Islet precursor cell (in vitro differentiated cells): ENCODE results near the gene NCS1.
A peak's percentile ranks its signal among the peaks of the same experiment; 100 is the strongest.

ENCODE experiments used
- DNase-seq: peaks from one replicate; pipeline ENCODE4 v3.0.0-alpha.2; 2018

Gene NCS1

DNA sequence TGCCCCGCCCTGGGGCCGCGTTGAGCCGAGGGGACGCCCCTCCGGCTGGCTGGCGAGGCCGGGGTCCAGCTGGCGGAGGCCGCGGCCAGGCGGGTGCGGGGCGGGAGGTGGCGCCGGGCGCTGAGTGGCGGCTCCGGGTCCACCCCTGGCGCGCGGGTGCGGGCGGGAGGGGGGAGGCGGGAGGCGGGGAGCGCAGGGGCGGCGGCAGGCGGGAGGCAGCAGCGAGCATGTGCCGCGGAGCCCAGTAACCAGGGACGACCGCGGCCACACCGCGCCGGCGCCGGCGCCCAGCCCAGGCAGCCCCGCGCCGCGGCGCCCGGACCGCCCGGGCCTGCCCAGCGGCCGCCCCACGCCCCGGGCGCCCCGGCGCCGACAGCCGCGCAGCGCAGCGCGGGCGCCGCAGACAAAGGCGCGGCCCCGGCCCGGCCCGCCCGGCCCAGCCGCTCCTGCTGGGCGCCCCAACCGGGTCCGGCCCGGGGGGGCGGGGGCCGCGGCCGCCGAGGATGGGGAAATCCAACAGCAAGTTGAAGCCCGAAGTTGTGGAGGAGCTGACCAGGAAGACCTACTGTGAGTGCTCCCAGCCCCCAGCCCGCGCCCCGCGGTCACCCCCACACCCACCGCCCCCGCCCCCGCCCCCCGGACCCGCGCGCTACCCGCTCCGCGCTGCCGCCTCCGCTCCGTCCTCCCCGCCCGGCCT lies at the start of gene NCS1:
Gene NCS1 (plus strand): TSS at position 244 of the 697 bp plus-strand sequence. CDS start 260 bp downstream, at position 504.
- peak; percentile 89 for DNase-seq

DNA sequence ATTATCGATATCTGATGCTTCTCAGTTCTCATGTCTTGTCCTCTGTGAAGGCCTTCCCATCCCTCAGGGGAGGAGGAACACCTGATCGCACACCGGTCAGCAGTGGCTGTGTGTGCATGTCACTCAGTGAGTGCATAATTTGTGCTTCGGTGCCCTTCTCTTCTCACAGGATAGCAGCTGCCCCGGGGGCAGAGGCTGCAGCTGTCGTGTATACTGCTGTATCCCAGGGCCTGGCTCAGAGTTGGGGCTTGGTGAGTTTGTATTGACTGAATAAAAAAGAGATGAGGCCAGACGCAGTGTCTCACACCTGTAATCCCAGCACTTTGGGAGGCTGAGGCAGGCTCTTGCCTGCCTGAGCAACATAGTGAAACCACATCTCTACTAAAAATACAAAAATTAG lies 49.7 kb upstream of the NCS1 start:
- no peak for DNase-seq

- DNase-seq: no peak
Observed at GRCh38 chr9:130124085-130124860, 47.9 kb upstream of the NCS1 start.

- no peak for DNase-seq
Observed at GRCh38 chr9:130126721-130127433, 45.3 kb upstream of the NCS1 start.

- no peak for DNase-seq
Observed at GRCh38 chr9:130128251-130128650, 44.0 kb upstream of the NCS1 start.

DNA sequence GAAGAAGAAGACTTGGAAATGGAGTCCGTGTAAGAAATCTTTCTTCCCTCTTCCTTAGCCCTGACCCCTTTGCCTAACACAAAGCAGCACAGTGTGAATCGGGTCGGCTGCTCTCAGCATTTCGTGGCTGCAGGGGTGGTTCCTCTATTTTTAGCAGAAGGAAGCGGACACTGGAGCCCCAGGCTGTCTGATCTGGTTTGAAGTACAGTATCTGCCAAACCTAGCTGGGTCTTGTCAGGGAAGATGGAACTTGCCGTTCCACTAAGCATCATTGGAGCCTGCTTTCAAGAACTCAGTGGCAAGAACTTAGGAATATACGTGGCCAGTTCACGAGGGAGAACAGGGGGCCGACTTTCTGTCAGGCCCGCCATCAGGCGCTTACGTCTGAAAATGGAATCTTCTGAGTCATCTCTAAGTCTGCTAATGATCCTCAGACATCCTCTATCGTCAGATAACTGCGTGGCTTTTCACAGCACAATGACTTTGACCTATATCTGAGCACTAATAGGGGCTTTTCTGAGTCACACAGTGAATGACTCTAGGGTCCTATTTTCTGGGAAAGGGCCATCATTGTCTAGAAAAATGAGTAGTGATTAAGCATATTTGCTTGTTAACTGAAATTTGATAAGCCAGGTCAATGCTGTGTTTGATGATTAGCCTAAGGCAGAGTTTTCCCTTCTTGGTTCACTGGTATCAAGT lies 43.3 kb upstream of the NCS1 start:
- no peak for DNase-seq

DNA sequence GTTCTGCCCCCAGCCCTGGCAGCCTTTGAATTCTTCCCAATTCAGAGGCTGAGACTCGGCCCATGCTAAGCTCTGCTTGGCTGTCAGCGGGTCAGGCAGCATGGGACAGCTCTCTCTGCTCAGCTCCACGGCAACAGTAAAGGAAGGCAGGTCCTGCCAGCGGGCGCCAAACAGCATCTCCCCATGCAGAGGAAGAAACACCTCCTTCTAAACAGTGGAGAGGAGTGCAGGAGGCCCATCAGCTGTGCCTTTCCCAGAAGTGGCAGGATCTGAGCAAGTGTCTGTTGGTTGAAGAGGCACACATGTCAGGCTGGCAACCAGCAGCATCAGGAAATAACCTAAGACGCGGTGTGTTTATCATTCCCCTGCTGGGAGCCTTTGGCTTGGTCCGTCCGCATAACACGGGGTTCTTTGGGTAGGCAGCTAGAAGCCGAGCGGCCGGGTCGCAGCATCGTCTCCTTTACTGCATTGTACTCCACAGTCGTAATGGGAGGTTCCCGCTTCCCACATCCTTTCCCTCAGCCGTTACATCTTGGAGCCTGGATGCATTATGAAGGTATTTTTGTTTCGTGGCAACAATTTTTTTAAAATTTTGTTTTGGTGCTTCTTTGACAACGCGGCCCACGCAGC lies 42.7 kb upstream of the NCS1 start:
- no peak for DNase-seq

- DNase-seq: no peak
Observed at GRCh38 chr9:130132746-130133145, 39.5 kb upstream of the NCS1 start.

GRCh38 chr9:130137081-130137640 lies 35.0 kb upstream of the NCS1 start:
- no peak for DNase-seq

DNA sequence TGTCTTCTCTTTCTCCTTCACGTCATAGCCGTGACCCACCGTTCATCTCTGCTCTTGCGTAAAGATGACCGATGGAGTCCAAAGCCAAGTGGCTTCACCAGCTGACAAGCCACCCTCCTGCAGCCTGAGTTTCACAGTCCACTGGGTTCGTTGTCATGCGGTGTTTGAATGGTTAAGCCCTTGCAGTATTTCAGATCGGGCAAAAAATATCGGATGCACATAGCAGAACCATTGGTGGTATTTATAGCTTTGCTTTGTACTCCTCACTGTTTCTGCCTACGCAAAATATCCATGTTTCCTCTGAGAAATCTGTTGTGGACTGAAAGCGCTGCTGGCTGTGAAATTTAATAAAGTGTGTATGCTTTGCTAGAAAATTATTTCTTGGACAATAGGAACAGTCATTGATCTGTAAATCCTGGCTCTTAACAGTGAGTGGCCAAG lies 34.5 kb upstream of the NCS1 start:
- no peak for DNase-seq

GRCh38 chr9:130138171-130138653 lies 34.0 kb upstream of the NCS1 start:
- peak; percentile 97 for DNase-seq

GRCh38 chr9:130138791-130139190 lies 33.4 kb upstream of the NCS1 start:
- no peak for DNase-seq

DNA sequence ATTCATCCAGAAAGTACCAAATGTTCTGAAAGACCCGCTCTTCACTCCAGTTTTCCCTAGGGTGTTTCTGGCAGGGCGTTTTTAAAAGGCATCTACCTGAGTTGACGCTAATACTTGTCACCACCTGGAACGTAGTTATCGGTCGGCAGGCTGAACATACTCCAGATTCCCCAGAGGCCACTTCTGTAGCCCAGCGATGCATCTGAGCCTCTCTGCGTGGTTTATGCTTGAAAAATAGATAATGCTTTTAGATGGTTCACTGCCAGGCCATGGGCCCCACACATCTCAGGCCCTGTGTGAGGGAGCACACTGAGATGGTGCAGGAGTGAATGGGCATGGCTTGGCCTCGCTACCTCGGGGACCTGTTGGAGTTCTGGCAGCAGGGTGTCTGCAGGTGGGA lies 33.0 kb upstream of the NCS1 start:
- DNase-seq: no peak

DNA sequence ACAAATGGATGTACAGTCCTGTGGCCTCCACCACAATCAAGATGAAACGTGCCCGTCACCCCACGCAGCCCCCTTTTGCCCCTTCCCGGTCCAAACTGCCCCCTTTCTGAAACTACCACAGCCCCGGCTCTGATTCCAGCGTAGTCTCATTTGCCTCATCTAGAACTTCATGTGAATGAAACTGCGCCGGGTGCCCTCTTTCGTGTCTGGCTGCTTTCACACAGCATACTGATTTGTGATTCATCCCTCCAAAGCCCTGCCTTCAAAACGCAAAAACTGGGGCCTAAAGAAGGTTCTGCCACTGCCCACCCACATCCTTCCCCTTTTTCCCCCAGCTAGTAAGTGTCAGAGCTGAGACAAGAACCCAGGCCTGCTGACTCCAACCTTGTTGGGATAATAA lies 31.5 kb upstream of the NCS1 start:
- DNase-seq: no peak

- no peak for DNase-seq
Observed at GRCh38 chr9:130142056-130142455, 30.1 kb upstream of the NCS1 start.

GRCh38 chr9:130142641-130143040 lies 29.6 kb upstream of the NCS1 start:
- DNase-seq: no peak

DNA sequence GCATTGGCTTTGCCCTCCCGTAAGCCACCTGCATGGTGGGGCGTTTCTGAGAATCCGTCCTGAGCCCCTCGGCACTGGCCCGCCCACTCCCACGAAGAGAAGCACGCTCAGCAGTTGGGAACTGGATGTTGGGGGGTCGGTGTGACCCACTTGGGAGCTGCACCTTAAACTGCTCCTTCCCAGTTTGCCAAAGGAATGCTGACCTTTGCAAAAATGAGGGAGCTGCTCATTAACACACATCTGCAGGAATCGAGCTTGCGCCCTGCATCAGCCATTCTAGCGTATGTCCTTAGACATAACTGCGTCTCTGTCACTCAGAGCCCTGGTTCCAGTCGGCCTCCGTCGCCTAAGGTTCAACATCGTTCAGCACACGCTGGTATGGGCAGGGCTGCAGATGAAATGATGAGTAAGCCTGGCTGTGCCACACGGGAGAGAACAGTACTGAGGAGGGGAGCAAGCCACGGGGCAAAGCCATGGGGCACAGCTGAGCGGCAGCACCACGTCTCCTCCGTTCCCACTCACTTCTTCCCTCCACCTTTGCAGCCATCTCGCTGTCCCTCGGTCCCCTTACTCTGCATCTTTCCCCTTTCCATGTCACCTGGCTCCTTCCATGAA lies 28.8 kb upstream of the NCS1 start:
- no peak for DNase-seq

DNA sequence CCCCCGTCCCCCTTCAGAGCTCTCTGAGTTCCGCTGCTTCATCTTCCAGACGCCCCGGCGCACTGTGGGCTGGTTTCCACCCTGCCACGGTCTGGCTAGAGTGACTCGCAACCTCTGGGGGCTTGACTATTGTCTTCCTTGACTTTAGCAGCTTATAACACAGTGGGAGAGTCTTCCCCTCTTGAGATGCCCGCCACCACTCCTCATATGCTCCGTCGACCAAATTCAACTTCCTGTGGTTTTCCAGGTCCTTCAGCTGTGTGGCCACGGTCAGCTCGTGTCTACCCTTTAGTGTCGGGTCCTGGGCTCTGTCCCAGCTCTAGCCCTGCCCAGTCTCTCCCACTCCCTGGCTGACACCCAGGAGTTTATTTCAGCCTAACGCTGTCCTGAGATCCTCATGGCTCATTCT lies 28.2 kb upstream of the NCS1 start:
- peak; percentile 82 for DNase-seq

- DNase-seq: no peak
Observed at GRCh38 chr9:130144703-130145102, 27.5 kb upstream of the NCS1 start.

DNA sequence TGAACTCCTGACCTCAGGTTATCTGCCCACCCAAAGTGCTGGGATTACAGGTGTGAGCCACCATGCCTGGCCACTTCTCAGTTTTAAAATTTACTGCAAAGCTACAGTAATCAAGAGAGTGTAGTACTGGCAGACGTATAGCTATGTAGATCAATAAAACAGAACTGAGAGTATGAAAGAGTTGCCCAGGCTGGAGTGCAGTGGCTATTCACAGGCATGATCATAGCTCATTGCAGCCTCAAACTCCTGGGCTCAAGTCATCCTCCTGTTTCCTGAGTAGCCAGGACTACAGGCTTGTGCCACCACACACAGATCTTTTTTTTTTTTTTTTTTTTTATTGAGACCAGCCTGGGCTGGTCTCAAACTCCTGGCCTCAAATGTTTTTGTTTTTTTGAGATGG lies 26.5 kb upstream of the NCS1 start:
- no peak for DNase-seq

DNA sequence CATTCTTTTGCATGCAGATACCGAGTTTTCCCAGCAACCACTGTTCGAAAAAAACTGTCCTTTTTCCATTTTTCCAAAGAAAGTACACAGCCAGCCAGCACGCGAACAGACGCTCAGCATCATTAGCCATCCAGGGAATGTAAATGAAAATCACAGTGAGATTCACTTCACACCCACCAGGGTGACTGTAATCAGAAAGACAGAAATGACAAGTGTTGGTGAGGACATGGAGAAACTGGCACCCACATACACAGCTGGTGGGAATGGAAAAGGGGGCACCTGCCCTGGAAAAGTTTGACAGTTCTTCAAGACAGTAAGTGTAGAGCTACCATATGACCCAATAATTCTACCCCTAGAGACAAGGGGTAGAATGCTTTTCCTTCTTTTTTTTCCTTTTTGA lies 25.0 kb upstream of the NCS1 start:
- no peak for DNase-seq

DNA sequence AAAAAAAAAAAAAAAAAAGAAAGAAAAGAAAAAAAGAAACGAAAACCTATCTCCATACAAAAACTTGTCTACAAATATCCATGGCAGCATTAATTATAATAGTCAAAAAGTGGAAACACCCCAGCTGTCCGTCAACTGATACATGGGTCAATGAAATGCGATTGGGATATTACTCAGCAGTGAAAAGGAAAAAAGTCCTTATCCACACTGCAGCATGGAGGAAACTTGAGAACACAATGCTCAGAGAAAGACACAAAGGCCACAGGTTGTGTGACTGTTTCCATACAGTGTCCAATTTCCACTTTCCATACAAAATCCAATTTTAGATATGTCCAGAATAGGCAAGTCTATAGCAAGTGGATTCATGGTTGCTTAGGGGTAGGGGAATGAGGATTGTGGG lies 24.3 kb upstream of the NCS1 start:
- no peak for DNase-seq
